Stimulated activated CD8-positive, alpha-beta memory T cell treated with anti-CD3 and anti-CD28 coated beads, Interleukin-2, amount 100 ng/mL, for 48 hours (primary cell): ENCODE measurements around the gene DPY19L1.
"Not testable (repeated sequence)": the region's sequence is repeated elsewhere in the genome, so short reads cannot be mapped to it uniquely, and the experiment has no call there.

Experiments used
- DNase-seq, 2 donors: peaks; one replicate each; pipeline ENCODE4 v3.0.0-alpha.2; 2020; ENCODE audit warnings: low read depth in 2 of 2

The DPY19L1 gene

DNA sequence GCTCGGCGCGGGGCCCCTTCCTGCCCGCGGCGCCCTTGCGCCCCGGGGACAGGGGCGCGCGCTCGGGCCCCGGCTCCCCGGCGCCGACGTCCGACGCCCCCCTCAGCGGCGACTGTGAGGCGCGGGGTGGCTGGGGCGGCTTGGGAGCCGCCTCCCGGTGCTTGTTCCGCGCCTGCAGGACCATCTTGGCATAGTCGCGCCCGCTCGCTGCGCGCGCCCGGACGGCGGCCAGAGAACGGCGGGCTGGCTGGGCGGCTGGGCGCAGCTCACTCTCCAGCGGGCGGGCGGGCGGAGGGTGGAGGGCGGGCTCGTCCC is at the start of gene DPY19L1:
Gene DPY19L1 (minus strand): TSS at position 275 of the 315 bp plus-strand sequence. CDS start 91 bp downstream, at position 184.
- DNase-seq = no peak

DNA sequence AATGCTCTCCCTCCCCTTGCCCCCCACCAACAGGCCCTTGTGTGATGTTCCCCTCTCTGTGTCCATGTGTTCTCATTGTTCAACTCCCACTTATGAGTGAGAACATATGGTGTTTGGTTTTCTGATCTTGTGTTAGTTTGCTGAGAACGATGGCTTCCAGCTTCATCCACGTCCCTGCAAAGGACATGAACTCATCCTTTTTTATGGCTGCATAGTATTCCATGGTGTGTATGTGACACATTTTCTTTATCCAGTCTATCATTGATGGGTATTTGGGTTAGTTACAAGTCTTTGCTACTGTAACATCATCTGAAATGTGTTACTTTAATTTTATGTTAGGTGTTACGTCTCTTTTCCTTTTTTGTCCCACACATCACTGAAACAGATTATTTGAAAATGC is 42.2 kb upstream of the DPY19L1 start:
- DNase-seq = not testable (repeated sequence)

DNA sequence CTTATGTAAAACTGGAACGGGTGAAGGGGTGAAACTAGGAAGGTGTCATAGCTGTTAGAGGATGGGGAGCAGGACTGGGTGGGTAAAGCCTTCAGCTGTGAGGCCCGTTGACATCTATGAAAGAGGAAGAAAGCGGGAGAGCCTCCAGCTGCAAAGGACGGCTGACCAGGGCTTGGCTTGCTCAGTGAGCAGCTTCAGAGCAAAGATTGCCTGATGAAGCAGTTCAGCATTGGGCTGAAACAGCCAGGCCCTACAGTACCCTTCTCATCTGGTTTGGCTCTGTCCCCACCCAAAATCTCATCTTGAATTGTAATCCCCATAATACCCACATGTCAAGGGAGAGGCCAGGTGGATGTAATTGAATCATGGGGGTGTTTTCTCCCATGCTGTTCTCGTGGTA is 36.7 kb upstream of the DPY19L1 start:
- DNase-seq = not testable (repeated sequence)

DNA sequence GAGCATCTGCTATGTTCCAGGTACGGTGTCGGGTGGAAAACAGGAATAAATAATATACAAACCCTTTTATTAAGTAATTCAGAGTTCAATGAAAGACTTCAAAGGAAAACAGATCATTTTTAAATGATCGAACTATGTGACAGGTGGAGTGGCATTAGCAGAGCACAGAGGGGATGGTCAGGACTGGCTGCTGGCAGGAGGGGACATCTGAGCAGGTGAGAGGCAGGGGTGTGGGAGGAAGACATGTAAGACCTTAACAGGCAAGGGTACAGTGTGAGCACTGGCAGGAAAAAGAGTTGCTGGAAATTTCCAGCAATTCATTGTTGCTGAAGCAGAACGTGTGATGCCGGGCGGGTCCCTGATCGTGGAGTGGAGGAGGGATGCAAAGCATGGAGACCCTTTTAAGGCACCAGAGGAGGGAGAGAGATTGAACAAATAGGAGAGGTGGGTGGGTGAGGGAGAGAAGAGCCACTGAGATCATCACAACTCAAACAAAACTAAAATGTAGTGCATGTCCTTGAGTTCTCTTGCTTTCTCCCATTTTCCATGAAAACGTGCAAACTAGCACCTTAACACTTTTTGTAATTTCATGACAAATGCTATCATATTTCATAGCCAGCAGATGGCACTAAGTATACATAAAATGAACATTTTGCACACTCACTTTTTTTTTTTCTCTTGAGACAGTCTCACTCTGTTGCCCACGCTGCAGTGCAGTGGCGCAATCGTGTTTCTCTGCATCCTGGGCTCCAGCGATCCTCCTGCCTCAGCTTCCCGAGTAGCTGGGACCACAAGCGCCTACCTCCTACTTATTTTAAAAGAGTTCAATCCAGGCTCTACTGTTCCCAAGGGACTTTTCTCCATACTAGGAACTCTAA is 35.9 kb upstream of the DPY19L1 start:
- not testable (repeated sequence) for DNase-seq

DNA sequence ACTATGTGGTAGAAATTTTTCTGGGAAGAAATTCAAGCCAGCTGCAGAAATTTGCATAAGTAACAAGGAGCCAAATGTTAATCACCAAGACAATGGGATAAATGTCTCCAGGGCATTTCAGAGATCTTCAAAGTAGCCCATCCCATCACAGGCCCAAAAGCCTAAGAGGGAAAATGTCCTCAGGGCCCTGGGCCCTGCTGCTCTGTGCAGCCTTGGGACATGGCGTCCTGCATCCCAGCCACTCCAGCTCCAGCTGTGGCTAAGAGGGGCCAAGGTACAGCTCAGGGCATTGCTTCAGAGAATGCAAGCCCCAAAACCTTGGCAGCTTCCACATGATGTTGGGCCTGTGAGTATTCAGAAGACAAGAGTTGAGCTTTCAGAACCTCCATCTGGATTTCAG is 31.8 kb upstream of the DPY19L1 start:
- DNase-seq = not testable (repeated sequence)

DNA sequence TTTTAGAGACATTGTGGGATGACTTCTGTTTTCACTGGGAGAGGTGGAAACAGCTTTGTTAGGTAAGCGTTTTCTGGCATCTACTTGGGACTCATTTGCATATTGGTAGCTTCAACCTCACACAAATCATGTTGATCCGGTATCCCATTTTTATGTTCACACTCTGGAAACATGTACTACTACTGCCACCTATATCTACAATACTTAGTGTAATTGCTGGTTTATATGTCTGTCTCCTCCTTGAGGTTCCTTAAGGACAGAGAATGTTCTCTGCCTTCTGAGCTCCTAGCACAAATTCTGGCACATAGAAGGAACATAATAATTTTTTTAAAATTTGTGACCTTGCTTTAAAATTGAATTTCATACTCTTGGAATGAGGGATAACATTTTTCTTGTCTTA is 28.1 kb upstream of the DPY19L1 start:
- not testable (repeated sequence) for DNase-seq

DNA sequence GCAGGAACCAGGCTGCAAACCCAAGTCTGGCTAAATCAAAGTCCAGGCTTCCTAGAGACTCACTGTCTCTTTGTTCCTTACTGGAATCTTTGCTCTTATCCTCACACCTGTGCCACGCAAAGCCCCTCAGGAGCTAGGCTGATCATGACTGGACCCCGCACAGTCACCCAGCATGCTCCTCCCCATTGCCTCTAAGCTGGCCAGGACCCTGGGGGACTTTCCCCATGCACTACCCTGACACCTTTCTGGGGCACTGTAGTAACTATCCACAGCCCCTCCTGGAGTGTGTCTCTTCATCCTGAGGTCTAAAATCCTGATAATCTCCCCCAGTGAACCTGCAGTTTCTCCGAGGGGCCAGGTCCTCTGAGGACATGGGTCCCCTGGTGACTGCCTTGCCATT is 21.3 kb upstream of the DPY19L1 start:
- DNase-seq = not testable (repeated sequence)

DNA sequence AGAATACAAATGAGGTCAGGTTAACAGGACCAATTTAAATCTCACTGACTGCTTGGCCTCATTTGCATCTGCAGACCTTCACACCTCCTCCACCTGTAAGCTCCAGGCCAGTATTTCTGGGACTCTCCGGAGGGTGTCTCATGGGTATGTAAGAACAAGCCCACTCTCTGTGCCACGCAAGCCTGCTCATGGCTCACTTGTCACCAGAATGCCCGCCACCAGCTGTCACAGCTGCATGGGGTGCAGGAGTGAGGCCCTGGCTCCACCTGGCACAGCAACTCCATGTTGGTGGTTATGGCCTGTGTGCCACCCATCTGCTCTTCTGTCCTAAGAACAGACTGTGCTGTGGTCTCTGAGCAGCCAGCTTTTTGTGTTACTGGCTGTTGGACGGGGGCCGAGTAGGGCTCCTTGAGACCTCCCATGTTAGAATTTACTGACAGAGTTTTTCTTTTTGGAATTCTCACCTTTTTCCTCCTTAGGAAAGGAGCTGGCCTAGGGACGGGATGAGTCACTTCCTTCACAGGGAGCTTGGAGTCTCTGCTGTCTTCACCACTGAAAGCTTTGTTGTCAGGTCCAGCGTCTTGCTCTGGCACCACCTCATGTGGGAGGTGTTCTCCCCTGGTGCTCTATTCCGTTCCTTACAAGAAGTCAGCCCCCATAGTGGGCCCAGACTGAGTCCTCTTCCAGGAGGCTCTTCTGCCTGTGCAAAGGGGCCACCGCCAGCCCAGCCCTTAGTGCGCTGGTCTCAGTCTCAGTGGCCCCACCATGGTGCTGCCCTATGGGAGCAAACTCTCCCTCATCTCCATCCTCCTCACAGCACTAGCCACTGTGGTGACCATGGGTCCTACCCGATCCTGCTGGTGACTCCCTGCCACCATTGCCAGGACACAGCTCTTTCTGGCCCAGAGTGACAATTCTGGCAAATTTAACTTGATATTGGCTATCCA is 20.5 kb upstream of the DPY19L1 start:
- not testable (repeated sequence) for DNase-seq

DNA sequence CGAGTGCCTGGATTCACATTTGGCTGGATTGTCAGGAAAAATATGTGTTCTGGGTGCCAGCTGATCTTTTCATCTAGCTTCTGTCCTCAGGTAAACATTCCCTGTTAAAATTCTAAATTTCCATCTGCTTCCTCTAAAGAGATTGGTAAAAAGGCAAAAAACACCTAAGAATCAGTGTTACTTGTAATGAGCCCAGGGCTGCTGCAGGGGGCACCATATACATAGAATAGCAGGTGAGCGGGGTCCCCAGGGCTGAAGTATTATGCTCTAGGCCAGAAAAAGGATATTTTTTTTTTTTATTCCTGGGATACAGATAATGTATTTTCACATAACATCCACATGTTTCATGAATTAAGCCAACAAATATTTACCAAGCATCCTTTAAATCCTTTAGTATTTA is 18.4 kb upstream of the DPY19L1 start:
- not testable (repeated sequence) for DNase-seq

DNA sequence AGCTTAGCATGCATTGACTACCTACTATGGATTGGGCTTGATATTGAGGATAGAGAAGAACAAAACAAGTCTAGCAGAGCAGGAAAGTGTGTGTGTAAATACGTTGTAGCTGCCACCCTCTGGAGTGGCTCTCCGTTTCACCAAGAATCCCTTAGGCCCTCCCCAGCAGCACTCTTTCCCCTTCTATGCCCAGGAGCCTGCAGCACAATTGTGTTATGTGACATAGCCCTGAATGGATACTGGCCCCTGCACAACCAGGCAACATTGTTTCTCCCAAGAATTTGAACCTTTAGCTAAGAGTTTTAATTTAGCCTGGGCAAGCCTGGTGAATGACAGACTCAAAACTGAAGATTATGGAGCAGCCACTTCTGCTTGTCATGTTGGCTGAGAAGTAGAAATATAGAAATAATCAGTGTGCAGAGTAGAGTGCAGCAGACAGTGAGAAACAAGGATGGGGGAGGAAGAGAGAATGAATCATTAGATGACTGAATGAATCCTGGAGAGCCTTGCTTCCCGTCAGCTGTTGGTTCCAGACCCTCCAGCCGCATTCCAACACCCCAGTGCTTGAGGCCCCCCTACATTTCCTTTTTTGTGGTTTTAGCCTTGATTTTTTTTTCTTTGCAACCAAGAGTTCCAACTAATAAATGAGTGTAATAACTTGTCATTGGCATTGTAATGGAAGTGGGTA is 16.3 kb upstream of the DPY19L1 start:
- DNase-seq = not testable (repeated sequence)

DNA sequence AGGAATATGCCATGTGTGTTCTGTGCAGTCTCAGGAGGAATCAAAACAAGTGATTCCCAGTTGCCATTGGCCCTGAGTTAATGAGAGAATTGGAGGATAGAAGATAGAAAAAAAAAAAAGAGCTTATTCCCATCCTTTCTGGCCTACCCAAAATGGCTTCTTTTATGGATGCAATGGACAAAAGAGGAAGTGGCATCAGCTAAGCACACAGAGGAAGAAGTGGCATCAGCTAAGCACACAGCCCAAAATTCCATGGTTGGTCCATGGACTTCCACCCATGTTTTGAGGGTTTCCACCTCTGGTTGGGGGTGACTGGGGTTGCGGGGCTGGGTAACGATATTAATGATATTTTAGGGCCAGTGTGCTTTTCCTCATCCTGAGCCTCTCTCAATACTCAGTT is 11.1 kb upstream of the DPY19L1 start:
- not testable (repeated sequence) for DNase-seq

DNA sequence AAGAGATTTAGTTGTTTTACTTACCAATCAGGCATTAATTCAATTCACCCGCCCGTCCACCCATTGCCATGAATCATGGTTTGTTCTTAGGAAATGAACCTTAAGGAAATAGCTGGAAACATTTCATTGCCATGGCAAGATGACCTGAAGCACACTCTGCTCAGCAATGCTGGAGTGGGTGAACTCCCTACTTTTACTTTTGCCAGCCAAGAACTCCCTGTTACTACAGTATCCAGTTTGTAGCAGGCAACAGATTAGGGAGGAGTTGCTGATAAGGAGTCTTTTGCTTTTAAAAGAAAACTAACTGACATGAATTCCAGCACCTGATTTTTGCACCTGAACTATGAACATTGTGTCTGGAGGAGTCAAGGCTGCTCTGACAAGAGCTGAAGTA is 10.6 kb upstream of the DPY19L1 start:
- DNase-seq = not testable (repeated sequence)

DNA sequence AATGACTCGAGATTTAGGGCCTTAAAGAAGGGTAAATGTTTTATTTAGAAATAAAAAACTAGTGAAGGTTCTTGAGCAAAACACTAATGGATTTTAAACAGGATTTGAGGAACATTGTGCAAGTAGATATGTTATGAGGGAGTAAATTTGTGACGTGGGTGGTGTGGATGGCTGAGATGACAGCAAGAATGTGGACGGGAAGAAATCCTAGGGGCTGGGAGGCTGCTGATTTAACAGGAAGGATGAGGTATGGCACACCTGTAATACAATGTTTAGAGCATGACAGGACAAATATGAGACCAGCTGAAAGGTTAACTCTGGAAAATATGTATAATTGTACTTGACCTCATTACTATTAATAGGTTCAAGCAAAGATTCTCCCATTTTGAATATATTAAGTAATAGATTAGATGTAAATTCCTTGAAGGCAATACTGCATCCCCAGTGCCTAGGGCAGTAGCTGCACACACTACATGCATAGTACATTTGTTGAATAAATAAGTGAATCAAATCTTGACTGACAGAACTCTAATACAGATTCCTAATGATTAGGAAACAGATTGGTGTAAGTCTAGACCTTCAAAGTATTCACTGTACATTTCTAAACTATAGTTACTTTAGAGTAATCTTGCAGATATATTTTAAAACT is 10.1 kb upstream of the DPY19L1 start:
- DNase-seq = not testable (repeated sequence)

DNA sequence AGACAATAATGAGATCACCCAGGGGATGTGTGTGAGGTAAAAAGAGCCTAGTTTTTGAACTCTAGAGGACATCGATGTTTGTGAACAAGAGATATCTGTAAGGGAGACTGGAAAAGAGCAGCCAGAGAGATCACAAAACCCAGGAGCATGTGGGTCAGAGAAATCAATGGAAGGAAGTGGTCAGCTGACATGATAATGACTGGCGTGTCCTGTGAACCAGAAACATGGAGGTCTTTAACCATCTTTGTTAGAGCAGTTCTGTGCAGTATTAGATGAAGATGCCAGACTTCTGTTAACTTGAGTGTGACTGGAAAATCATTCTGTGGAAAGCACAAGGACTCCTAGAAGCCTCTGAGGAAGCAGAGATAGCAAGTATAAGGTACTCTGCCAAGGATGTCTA is 6.0 kb upstream of the DPY19L1 start:
- DNase-seq = not testable (repeated sequence)

DNA sequence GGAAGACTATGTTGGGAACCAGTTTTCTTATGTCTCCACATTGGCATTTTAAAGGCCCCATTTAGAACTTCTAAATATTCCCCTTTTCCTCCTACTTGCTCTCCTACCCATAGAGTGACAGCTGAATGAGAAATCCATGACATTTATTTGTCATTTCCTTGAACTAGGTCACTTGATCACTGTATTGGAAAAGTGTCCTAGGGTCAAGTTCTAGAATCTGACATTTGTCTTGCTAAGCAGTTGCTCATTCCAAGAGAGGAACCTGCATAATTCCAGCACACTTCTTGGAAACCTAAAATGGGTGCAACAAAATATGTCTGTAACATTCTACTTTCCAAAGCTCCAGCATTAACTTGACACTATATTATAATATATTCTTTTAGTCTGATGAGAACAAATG is 3.6 kb upstream of the DPY19L1 start:
- DNase-seq = no peak

DNA sequence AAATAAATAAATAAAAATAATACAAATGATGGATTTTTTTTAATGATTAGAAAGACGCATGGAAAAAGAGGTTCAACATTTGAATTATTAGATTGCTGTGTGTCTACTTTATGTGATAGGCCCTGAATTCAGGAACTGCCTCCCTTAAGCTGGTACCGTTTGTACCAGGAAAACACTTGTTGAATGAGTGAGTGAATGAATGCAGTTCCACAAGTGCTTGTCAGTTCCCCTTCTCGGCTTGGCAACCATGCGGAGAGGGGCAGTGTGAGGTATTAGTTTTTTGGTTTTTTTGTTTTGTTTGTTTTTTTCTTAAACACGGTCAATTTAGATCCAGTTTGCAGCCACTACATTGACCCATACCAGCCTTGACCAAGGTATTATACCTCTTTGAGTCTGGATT is 2.1 kb upstream of the DPY19L1 start:
- no peak for DNase-seq

DNA sequence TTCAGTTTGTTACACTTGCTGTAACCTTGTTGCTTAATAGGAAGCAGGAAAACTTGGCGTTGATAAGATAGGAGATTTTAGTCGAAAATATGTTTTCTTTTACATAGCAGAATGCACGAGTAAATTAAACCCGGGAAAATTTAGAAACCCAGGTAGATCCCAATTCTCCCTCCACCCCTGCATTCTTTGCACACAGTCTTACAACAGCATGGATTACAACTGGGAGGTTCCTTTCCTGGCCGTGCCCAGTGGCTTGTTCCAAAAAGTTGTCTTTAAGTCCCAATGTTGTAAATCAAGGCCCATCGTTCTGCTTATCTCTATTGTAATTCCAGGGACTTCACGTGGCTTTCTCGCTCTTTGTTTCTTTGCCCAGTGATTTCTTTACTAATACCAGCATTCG is 1.1 kb upstream of the DPY19L1 start:
- no peak for DNase-seq

DNA sequence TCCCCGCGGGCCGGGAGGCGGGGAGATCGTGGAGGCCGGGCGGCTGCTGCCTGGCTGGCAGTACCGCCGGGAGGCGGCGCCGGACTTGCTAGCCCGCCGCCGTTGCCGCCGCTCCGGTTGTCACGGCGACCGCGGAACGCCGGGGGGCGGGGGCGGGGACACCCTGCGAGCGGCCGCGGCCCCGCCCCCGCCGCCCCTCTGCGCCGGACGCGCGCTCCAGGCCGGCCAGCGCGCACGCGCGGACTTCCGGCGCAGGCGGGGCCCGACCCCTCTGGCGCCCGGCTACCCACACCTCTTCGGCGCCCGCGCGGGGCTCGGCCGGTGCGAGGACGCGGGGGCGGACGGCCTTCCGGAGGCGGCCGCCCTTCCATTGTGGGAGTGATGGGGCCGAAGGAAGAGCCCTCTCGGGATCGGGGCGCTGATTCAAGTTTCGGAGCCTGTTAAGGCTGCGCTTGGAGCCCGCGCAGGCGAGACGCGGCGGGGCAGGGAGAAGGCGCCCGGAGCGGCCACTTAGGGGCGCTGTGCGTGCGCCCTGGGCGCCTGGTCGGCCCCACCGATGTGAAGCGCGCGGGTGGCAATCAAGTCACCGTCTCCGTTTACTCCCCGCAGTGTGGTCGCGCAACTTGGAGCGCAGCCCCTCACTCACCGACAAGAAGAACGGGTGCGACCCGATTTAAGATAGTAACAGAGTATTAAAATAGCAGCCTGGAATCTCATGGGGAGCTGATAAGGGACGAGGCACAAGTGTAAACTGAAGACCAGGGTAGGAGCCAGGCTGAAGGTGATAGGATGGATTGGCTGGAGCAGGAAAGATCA is 449 bp upstream of the DPY19L1 start:
- peak; percentile 80 to 93 for DNase-seq

DNA sequence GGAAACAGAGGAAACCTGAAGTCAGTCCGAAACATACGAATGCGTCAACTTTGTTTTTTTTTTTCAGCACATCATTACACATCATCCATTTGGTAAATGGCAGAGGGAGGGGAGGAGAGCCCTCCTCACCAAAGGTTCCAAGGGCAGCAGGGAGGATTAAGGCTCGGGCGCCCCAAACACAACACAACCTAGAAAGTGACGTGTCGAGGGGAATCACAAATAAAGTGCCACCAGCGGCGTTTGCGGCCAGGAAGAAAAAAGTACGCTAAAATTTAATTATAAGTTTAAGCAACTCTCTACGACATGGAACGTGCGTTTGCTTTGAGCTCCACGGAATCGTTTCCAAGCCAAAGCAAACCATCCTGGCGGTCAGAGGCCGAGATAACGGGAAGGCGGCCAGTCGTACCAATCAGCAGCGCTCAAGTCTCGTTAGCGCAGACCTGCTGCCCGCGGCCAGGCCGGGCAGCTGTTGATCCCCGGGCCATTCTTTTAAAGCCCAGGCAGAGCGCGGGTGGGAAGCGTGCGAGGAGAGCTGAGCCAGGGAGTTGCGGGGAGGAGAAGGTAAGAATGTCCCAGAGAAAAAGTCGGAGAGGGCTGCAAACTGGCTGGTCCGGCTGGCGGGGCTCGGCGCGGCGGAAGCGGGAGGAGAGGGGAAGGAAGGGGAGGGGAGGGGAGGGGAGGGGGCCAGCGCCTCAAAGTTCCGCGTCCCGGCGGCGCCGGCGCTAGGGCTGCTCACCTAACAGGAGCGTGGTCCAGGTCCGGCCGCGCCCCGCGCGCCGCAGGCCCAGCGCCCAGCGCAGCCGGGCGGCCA is 719 bp downstream of the DPY19L1 start:
- DNase-seq = peak; percentile 19 to 22

DNA sequence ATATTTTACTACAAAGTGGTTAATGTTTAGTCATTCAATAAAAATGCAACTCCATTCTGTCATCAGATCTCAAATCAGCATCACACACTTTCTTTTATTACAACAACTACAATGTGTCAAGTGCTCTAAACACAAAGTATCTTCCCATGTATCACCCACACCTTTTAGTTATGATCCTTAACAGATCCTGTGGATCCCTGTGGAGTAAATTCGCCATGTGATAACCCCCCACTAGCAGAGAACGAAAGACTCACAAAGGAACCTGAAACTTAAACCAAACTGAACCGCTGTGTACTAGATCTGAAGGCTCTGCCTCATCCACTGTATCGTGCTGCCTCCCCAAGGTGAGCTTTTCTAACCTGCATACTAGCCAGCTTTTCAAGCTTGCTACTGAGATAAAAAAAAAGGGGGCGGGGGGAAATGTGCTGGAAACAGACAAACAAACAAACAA is 1.7 kb downstream of the DPY19L1 start:
- no peak for DNase-seq
